Stimulated activated CD8-positive, alpha-beta memory T cell treated with anti-CD3 and anti-CD28 coated beads, Interleukin-12 subunit alpha, Interleukin-12 subunit beta, amount 100 ng/mL, for 4 hours (primary cell): Measurements from ENCODE around the gene BRD8.
"Not testable (repeated sequence)": the region's sequence is repeated elsewhere in the genome, so short reads cannot be mapped to it uniquely, and the experiment has no call there.

Experiments
- DNase-seq: peaks from one replicate; pipeline ENCODE4 v3.0.0-alpha.2; 2020; ENCODE audit warnings: low read depth

BRD8 gene

GRCh38 chr5:138178516-138179276, at the start of gene BRD8, which contains the start of gene KIF20A:
Gene BRD8, minus strand, starts transcription at chr5:138178630. Its CDS starts 16 bp downstream, at chr5:138178614.
Gene KIF20A, plus strand, starts transcription at chr5:138179112. Its CDS starts 569 bp downstream, at chr5:138179681.
- peak; percentile 67 for DNase-seq

- DNase-seq, result no peak
These were observed 48.5 kb upstream of the BRD8 start for GRCh38 chr5:138226910-138227309.

DNA sequence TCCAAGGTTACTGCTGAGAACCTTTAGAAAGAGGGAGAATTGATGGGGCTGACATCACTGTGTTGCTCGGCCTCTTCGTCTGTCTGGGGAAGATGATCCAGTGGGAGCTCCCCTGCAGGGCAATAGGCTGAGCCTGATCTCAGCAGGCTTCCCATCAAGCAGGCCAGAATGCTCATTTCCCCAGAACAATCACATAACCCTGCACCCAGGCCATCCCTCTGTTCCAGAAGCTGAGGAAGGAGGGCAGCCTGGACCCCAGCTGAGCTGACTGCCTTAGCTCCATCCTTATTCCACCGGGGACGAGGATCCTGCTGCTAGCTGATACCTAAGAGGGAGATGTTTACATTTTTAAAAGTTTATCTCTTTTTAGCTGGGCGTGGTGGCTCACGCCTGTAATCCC, 46.3 kb upstream of the BRD8 start:
- no peak for DNase-seq

GRCh38 chr5:138223532-138223931, 45.1 kb upstream of the BRD8 start:
- DNase-seq, result no peak

DNA sequence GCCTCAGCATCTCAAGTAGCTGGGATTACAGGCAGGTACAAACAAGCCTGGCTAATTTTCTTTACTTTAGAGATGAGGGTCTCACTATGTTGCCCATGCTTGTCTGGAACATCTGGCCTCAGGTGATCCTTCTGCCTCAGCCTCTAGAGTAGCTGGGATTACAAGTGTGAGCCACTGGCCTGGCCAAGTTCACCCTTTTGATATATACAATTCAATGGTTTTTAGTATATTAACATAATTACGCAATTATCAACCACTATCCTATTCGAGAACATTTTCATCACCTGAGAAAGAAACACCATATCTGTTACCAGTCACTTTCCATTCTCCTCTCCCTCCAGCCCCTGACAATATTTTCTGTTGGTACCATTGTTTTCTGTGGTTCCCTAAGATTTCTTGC, 38.4 kb upstream of the BRD8 start:
- DNase-seq, result no peak

DNA sequence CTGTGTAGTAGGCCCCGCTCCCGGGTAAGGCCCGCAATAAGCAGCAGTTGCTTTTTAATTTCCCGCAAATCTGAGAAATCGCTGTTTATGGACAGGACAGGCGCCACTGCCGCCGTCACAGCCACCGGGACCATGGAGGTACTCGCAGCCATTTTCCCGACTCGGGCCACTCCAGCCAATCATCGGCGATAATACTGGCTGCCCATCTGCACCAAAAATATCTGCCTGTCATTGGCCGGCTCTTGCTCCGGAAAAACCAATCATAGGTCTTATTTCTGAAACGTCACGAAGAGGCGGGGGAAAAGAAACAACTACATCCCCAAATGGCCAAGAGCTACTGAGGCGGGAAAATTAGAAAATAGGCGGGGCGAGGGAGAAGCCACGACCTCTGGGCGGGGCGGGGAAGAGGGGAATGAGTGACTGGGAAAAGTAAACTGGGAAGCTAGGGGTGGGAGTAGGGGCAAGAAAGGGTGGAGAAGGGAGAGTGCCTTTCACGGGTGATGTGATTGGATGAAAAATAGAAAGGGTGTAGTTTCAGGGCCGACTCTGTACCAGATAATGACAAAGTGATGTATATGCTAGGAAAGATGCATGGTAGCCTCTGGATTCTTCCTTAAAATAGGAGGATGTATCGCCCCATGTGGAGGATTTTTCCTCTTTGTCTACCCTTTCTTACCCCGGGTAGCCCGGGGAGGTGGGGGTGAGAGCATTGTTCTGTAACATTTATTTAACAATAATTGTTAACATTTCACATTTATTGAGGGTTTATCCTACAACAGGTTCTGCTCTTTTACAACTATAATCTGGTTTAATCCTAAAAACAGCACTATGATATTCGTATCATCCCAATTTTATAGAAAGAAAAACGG, 35.0 kb upstream of the BRD8 start, which contains the start of gene CDC23:
CDC23 (minus strand) TSS at position 163 of the 869 bp plus-strand sequence; CDS start at position 152, 11 bp downstream.
- peak; percentile 72 for DNase-seq

GRCh38 chr5:138212828-138213160, 34.4 kb upstream of the BRD8 start:
- DNase-seq, result no peak

- no peak for DNase-seq
These were observed 32.6 kb upstream of the BRD8 start for GRCh38 chr5:138210985-138211384.

- DNase-seq, result not testable (repeated sequence)
These were observed 15.4 kb upstream of the BRD8 start for GRCh38 chr5:138193859-138194258.

DNA sequence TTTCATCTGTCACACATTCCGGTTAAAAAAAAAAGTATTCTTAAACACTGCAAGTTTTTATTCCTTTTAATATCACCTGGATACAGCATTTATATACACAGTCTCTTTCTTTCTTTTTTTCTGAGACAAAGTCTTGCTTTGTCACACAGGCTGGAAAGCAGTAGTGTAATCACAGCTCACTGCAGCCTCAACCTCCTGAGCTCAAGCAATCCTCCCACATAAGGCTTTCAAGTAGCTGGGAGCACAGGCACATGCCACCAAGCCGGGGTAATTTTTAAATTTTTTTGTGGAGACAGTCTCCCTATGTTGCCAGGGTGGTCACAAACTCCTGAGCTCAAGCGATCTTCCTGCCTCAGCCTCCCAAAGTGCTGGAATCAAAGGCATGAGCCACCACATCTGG, 14.4 kb upstream of the BRD8 start:
- DNase-seq, result no peak

GRCh38 chr5:138188626-138189025, 10.2 kb upstream of the BRD8 start:
- DNase-seq, result no peak

- DNase-seq, result no peak
These were observed 7.6 kb upstream of the BRD8 start for GRCh38 chr5:138186002-138186447.

- DNase-seq, result no peak
These were observed 4.4 kb upstream of the BRD8 start for GRCh38 chr5:138182808-138183207.

DNA sequence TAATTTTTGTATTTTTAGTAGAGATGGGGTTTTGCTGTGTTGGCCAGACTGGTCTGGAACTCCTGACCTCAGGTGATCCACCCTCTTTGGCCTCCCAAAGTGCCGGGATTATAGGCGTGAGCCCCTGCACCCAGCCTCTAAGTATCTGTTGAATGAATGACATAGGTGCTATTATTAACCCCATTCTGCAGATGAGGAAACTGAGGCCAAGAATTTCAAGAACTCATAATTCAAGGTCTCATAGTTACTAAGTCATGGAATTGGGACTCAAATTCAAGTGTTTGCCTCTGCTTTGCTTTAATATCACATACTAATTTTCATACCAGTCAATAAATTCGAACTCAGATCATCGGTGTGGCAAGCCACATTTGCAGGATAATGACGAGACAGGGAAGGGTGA, 2.4 kb upstream of the BRD8 start:
- no peak for DNase-seq

GRCh38 chr5:138180183-138180782, 1.9 kb upstream of the BRD8 start:
- DNase-seq, result no peak

DNA sequence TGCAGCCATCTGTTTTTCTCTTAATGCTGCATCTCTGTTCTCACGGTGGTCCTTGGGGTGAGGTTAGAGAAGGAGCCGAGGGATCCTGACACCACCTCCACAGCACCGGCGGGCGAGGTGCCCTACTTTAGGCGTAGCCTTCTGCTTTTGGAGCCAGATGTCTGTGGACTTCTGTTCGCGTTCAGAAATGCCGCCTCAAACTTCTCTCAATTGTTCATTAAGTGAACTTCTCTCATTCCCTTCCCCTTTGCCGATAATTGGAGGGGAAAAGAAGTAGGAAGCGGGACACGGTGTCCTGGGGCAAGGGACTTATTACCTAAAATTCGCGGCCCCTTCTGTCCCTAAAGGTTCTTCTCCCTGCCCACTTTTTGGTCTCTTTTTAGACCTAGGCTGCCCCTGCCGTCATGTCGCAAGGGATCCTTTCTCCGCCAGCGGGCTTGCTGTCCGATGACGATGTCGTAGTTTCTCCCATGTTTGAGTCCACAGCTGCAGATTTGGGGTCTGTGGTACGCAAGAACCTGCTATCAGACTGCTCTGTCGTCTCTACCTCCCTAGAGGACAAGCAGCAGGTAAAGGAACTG, 937 bp upstream of the BRD8 start:
- DNase-seq, result no peak

DNA sequence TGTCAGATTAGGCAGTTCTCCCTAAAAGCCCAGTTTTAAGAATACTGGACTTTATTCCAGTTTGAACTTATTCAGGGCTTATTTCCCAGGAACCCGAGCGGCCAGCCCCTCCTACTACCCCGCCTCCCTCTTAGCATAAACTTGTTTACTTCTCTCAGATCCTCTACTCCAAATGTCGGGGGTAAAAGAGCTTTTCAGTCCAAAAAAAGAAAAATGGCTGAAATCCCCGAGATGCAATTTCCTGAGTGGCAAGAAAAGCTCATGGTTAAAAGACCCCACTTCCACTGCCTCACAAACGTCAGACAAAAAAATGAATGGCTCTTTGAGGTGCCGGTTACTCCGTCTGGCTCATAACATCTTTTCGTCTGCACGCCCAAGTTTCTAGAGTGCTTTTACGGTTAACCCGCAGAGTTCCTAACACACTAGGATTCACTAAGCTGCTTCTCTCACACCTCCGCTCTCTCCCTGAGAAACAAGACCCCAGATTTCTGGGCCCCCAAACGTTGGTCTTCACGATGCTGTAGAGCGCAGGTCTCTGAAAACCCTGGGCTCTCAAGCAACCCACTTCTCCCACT, 402 bp downstream of the BRD8 start:
- no peak for DNase-seq

DNA sequence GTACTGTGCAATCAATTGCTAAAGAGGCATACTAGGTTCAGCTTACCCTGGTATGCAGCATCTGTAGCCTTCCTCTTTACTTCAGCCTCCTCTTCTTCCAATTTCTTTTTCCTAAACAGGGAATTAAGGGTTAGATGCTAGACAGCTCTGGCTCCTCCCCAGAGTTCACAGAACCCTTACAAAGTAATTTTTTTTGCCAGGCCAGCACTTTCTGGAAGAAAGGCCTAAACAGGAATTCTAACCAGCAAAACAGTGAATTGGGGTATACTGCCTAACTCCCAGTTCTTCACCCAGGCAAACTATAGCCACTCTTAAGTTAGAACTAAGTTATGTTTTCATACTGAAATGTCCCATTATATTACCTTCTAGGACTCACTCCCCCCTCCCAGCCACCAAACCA, 8.1 kb downstream of the BRD8 start:
- no peak for DNase-seq

DNA sequence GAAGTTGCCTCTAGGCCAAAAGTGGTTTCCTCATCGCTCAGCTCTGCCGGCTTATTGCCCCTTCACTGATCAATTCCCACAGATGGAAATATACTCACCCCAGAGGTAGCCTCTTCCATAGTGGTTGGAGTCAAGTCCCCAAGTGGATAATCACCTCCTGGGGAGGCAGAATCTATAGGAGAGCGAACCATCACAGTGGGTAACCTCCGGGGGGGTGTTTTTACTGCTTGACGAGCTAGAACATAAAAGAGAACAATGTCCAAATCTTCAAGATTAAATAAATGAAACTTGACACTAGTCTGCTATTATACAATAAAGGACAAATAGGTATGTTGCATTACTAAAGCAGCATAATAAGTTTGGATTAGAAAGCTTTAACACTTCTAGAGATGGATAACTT, 9.3 kb downstream of the BRD8 start:
- DNase-seq, result no peak

- DNase-seq, result no peak
These were observed 14.7 kb downstream of the BRD8 start for GRCh38 chr5:138163721-138164120.

GRCh38 chr5:138160706-138161105, 17.7 kb downstream of the BRD8 start:
- no peak for DNase-seq

GRCh38 chr5:138159666-138160065, 18.8 kb downstream of the BRD8 start:
- no peak for DNase-seq
